SU-DHL-6 (cell line): ENCODE data around the gene PROKR1.

Experiments
- H2AFZ ChIP-seq: fragments of 200-600 bp; sonication (generic); 2 replicates; pipeline ENCODE4 v1.6.1; 2014; ENCODE audit warnings: low read depth, mild to moderate bottlenecking, moderate library complexity, mixed read lengths, antibody characterized with exemption, low read length; ENCODE audit not compliant: severe bottlenecking
- H3F3A ChIP-seq: fragments of 200-600 bp; shearing (Covaris generic); 2 replicates; pipeline ENCODE4 v1.6.0; 2016; ENCODE audit warnings: antibody characterized with exemption, mild to moderate bottlenecking; ENCODE audit not compliant: insufficient read depth
- H3K27ac ChIP-seq: fragments of 200-600 bp; sonication (generic); 2 replicates; pipeline ENCODE4 v1.5.1; 2016; ENCODE audit warnings: low read depth, mild to moderate bottlenecking, low read length, moderate library complexity, mixed read lengths
- H3K27me3 ChIP-seq: fragments of 200-600 bp; sonication (generic), shearing (Covaris generic); 2 replicates; pipeline ENCODE4 v1.6.0; 2014; ENCODE audit warnings: mild to moderate bottlenecking, low read length
- H3K36me3 ChIP-seq: fragments of 200-600 bp; sonication (generic); 2 replicates; pipeline ENCODE4 v1.6.1; 2014; ENCODE audit warnings: mild to moderate bottlenecking, low read length, mixed read lengths
- H3K4me2 ChIP-seq: fragments of 300-600, 200-600 bp; shearing (Covaris generic), sonication (generic); 2 replicates; pipeline ENCODE4 v1.6.0; 2014; ENCODE audit warnings: low read length, low read depth, mild to moderate bottlenecking; ENCODE audit not compliant: poor library complexity, severe bottlenecking
- H3K4me3 ChIP-seq: fragments of 200-600 bp; sonication (generic); 2 replicates; pipeline ENCODE4 v1.5.1; 2014; ENCODE audit warnings: antibody characterized with exemption, low read length, mild to moderate bottlenecking, mixed read lengths; ENCODE audit not compliant: insufficient read depth, poor library complexity, severe bottlenecking
- H3K79me2 ChIP-seq: fragments of 200-600 bp; sonication (generic); 2 replicates; pipeline ENCODE4 v1.6.1; 2014; ENCODE audit warnings: mild to moderate bottlenecking, low read length, moderate library complexity; ENCODE audit not compliant: insufficient read depth
- H3K9ac ChIP-seq: fragments of 200-600 bp; sonication (generic); 2 replicates; pipeline ENCODE4 v1.7.0; 2014; ENCODE audit warnings: mild to moderate bottlenecking, low read length
- H3K9me2 ChIP-seq: fragments of 200-600 bp; sonication (generic); replicated peaks from 2 replicates; pipeline ENCODE4 v1.6.1; 2014; ENCODE audit warnings: low read length; ENCODE audit not compliant: insufficient read depth
- H3K9me3 ChIP-seq: fragments of 200-600 bp; sonication (generic); 2 replicates; pipeline ENCODE4 v1.6.1; 2014; ENCODE audit warnings: low read length, mixed read lengths; ENCODE audit not compliant: insufficient read depth
- H4K20me1 ChIP-seq: fragments of 200-600 bp; sonication (generic); 2 replicates; pipeline ENCODE4 v1.6.1; 2014; ENCODE audit warnings: low read depth, mild to moderate bottlenecking, antibody characterized with exemption, low read length, moderate library complexity, mixed read lengths
- CTCF ChIP-seq: fragments of 200-600 bp; sonication (generic); IDR thresholded peaks from one replicate; pipeline ENCODE4 v1.5.1; 2017; ENCODE audit warnings: antibody characterized with exemption, mild to moderate bottlenecking, low read length, moderate library complexity; ENCODE audit not compliant: insufficient read depth, poor library complexity, severe bottlenecking
- EZH2phosphoT487 ChIP-seq: fragments of 200-600 bp; sonication (generic), shearing (Covaris generic); conservative IDR thresholded peaks from 2 replicates; pipeline ENCODE4 v1.6.1; 2018; ENCODE audit warnings: mild to moderate bottlenecking, antibody characterized with exemption, low read length, moderate library complexity, mixed read lengths

Gene PROKR1

GRCh38 chr2:68690851-68691250 is 47.5 kb downstream of the PROKR1 start:
- Histone ChIP-seq H3K9ac (peak overlapping the region; percentile 35), H3K4me2 (peak overlapping the region; percentile 65), H2AFZ (peak overlapping the region; percentile 27), H3K79me2 (no peaks in the 10 kb centered on the region), H3K36me3 (no peaks in the 10 kb centered on the region), H3K27ac (peak overlapping the region; percentile 89), H3K9me3 (no peaks in the 10 kb centered on the region), H3K4me3 (peak overlapping the region; percentile 22), H4K20me1 (no peaks in the 10 kb centered on the region), H3K9me2 (no peaks in the 10 kb centered on the region), H3K27me3 (no peaks in the 10 kb centered on the region), H3F3A (peaks cover 13% of the 10 kb centered on the region)
- TF ChIP-seq CTCF (no peak), EZH2phosphoT487 (no peak)

- H3K79me2 ChIP-seq, result no peaks in the 10 kb centered on the region
- no peak overlapping the region for H3K27ac ChIP-seq
- no peaks in the 10 kb centered on the region for H3K27me3 ChIP-seq
- no peak overlapping the region for H3K9ac ChIP-seq
- H3K9me2 ChIP-seq, result no peaks in the 10 kb centered on the region
- no peaks in the 10 kb centered on the region for H3K36me3 ChIP-seq
- no peaks in the 10 kb centered on the region for H4K20me1 ChIP-seq
- TF ChIP-seq EZH2phosphoT487 (no peak), CTCF (no peak)
- no peak overlapping the region for H3K4me2 ChIP-seq
- no peak overlapping the region for H3K4me3 ChIP-seq
- H3K9me3 ChIP-seq, result no peaks in the 10 kb centered on the region
- H3F3A ChIP-seq, result peaks cover 13% of the 10 kb centered on the region
- H2AFZ ChIP-seq, result no peak overlapping the region
Observed at GRCh38 chr2:68692511-68692910, 49.1 kb downstream of the PROKR1 start.

GRCh38 chr2:68693951-68694350 is 50.6 kb downstream of the PROKR1 start:
- H3K79me2 ChIP-seq, result no peaks in the 10 kb centered on the region
- H4K20me1 ChIP-seq, result no peaks in the 10 kb centered on the region
- TF ChIP-seq EZH2phosphoT487 (no peak), CTCF (no peak)
- H3F3A ChIP-seq, result peaks cover 13% of the 10 kb centered on the region
- no peaks in the 10 kb centered on the region for H3K27me3 ChIP-seq
- H3K4me3 ChIP-seq, result no peak overlapping the region
- no peaks in the 10 kb centered on the region for H3K36me3 ChIP-seq
- H3K9me3 ChIP-seq, result no peaks in the 10 kb centered on the region
- no peak overlapping the region for H2AFZ ChIP-seq
- H3K9me2 ChIP-seq, result no peaks in the 10 kb centered on the region
- no peak overlapping the region for H3K4me2 ChIP-seq
- no peak overlapping the region for H3K27ac ChIP-seq
- no peak overlapping the region for H3K9ac ChIP-seq

- no peaks in the 10 kb centered on the region for H3K79me2 ChIP-seq
- H3K36me3 ChIP-seq, result peaks cover 8% of the 10 kb centered on the region; the same call in 1 of the 2 replicates
- no peak overlapping the region for H3K9ac ChIP-seq
- no peaks in the 10 kb centered on the region for H4K20me1 ChIP-seq
- no peak overlapping the region for H3K27ac ChIP-seq
- H3K4me3 ChIP-seq, result no peak overlapping the region
- H3K9me2 ChIP-seq, result no peaks in the 10 kb centered on the region
- no peaks in the 10 kb centered on the region for H3F3A ChIP-seq
- H3K27me3 ChIP-seq, result no peaks in the 10 kb centered on the region
- no peak for TF ChIP-seq CTCF
- no peaks in the 10 kb centered on the region for H3K9me3 ChIP-seq
- H2AFZ ChIP-seq, result no peak overlapping the region
- H3K4me2 ChIP-seq, result no peak overlapping the region
Observed at GRCh38 chr2:68695971-68696370, 52.6 kb downstream of the PROKR1 start.
